GM20431 (cell line): ENCODE measurements around the gene TCF7.

Experiments used
- in situ Hi-C: fragments of 300-500 bp; cut with MseI, MboI; formaldehyde crosslinking; loops from one replicate; pipeline ENCODE4 v1.15.0; 2020; ENCODE audit warnings: low sequenced_read_pairs; ENCODE audit not compliant: unreplicated experiment

The TCF7 gene

DNA sequence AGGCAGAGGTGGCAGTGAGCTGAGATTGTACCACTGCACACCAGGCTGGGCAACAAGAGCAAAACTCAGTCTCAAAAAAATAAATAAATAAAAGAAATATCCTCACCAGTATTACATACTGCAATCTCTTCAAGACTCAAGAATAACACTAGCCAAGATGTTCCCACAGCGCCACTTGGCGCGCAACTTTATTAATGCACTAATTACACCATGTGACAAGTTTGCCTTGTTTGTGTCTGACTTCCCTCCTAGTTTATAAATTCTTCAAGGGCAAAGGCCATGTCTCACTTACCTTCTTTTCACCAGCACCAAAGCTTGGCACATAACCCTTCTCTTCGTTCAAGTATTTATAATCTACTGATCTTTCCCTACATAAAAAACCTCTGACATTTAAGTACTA is 57.5 kb downstream of the TCF7 start:
- in situ Hi-C loops = no loop called here

DNA sequence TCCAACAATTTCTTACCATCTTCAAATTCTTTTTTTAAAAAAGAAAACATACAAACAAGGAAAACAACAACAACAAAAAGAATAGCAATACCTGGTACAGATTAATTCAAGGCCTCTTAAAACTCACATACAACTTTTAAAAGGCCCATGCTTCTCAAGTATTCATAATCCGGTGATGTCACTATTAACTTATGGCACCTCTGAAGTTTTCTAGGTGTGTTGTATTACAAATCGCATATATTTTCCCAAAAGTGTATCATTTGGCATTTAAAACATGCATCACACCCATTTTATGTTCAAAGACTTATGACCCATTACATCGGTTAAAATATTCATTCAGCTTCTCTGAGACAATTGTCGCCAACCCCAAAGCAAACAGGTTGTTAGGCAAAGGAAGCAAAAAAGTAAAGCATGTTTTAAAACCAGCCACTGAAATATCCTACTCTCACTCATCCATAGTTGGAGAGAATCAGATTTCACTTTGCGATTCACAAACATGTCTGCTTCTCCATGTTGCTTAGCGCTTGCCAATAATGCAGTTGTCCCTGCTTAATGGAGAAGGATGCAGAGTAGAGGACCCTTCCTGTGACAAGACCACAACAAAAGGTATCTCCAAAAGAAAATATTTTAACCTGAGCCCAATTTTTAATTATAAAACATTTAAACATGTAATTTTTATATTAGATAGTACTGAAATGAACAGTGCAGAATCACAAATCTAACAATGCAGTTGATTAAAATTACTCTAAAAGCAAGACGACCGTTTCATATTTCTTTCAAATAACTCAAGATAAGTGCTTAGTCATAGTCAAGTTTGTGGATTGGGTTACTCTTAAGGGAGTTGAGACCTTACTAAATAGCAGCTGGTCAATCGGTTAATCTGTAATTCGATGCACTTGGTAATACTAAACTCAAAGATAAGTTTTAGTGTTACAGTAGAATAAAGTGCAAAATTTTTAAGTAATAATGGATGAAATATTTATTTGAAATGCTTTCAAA is 60.7 kb downstream of the TCF7 start:
- in situ Hi-C loops = loop anchor here (25.0 kb wide), 1 partner anchor 412 kb away; no protein-coding TSS in a partner anchor

DNA sequence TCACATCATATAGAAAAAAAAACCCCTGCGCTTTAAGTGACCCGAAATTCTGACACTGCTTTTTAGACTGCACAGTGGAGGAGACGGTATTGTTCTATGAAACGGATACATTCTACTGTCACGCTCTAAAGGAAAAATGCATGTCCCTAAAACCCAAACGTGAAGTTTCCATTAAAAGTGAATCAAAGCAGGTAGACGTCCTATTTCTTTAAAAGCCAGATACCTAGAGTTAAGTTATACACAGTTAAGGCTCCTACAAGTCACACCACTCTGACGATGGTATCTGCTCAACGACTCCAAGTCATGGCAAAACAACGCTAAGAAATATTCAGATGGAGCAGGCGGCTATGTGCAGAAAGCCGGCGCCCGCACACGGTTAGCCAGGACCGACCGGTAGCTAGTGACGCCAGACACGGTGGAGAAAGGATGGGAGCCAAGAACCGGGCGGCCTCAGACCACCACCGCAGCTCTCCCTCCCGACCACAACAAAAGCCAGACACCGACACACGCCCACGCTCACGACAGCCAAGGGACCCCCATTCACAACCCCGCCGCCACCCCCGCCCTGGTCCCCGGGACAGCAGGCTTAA is 61.5 kb downstream of the TCF7 start:
- in situ Hi-C loops = loop anchor here (25.0 kb wide), 1 partner anchor 411 kb away; no protein-coding TSS in a partner anchor

DNA sequence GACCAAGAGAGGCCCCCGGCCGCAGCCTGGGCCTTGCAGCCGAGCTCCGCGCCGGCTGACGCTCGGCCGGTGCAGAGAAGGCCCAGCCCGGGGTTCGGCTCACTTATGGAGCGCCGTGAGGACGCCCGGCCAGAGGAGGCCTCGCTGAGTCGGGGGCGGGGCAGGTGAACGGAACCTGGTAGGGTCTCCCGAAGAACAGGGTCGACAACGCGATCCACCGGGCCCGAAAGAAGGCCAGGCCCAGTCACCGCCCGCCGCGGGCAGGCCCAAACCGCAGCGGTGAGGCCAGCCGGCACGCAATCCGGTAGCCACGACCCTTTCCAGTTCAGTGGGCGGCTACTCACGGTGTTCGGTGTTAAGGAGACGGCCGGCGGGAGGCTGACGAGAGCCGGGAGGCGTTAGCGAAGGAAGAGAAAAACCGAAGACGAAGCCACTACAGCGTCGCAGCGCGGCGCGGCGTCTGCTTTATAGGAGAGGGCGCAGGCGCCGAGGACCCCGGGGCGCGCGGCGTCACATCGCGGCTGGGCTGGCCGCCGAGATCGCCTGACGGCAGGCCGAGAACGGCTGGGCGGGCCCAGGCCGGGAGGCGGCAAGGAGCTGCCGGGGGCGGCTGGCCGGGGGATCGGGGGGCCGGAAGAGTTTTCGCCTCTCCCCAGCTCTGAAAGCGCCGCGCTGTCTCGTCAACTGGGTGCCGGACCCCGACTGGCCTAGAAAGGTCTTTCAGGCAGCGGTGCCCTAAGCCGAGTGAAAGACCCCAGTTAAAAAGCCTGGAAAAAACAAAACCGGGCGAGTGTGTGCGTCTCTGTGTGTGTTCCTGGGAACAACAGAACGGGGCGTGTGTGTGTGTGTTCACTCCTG is 62.3 kb downstream of the TCF7 start, which contains the start of gene SKP1:
SKP1 (minus strand) TSS at position 440 of the 858 bp plus-strand sequence. CDS start 2,928 bp downstream, outside the sequence.
- in situ Hi-C loops = loop anchor here (25.0 kb wide), 1 partner anchor 411 kb away; no protein-coding TSS in a partner anchor

DNA sequence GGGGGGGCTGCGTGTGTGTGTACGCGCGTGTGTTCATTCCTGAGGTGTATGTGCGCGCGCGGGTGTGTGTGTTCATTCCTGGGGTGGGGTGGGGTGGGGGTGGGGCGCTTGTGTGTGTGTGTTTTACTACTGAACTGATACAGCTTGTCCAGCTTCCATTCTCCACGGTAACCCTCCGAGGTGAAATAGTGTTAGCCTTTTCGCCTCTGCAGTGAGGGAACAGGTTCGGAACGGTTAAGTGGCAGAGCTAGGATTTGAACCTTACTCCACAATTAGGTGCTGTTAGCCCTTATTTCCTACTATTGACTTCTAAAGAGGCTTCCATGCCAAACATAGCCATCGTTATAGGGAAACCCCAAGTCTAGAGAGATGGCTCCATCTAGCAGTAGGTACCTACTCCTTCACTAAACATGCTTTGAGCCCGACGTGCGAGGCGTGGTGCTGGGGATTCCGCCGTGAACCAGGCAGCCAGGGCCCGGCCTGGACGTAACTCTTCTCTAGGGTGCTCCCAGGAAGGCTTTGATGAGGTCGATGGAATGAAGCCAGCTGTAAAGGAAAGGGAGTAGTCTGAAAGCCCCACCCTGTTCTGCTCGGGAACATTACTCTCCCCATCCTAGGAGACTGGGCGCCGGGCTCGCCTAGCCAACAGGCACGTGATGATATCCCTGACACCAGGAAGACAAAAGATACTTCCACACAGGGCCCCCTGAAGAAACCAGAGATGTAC is 63.1 kb downstream of the TCF7 start:
- in situ Hi-C loops = loop anchor here (25.0 kb wide), 1 partner anchor 410 kb away; no protein-coding TSS in a partner anchor

DNA sequence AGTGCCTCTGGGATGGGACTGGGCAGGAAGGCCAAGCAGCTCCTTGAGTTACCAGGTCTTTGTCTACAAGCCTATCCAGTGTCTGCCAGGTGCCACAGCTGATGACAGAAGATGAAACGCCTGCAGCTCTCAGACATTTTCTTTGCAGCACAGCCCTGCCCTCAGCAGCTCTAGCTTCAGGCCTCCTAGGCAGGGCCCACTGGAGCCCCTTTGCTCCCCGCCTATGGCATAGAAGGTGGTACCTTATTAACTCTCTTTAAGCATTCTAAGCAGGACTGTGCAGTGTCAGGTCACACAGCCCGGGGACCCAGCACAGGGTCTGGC is 63.6 kb downstream of the TCF7 start:
- in situ Hi-C loops = loop anchor here (25.0 kb wide), 1 partner anchor 409 kb away; no protein-coding TSS in a partner anchor

DNA sequence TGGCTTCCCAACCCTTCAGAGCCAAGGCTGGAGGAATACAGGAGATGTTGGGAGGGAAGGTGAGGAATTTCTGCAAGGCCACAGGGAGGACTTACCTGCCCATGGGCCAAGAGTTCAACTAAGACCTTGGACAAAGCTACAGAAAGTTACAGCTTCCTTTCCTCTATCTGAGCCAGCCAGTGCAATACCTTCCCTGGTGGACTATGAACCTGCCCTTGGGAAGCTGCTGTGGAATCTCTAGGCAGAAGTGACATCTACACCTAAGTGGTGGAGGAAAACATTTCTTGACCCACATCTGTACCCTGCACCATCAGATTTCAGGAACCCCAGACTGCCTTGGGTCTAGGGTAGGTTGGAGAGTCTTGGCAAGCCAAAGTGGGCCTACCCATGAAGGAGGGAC is 69.0 kb downstream of the TCF7 start:
- in situ Hi-C loops = loop anchor here (25.0 kb wide), 1 partner anchor 404 kb away; no protein-coding TSS in a partner anchor

DNA sequence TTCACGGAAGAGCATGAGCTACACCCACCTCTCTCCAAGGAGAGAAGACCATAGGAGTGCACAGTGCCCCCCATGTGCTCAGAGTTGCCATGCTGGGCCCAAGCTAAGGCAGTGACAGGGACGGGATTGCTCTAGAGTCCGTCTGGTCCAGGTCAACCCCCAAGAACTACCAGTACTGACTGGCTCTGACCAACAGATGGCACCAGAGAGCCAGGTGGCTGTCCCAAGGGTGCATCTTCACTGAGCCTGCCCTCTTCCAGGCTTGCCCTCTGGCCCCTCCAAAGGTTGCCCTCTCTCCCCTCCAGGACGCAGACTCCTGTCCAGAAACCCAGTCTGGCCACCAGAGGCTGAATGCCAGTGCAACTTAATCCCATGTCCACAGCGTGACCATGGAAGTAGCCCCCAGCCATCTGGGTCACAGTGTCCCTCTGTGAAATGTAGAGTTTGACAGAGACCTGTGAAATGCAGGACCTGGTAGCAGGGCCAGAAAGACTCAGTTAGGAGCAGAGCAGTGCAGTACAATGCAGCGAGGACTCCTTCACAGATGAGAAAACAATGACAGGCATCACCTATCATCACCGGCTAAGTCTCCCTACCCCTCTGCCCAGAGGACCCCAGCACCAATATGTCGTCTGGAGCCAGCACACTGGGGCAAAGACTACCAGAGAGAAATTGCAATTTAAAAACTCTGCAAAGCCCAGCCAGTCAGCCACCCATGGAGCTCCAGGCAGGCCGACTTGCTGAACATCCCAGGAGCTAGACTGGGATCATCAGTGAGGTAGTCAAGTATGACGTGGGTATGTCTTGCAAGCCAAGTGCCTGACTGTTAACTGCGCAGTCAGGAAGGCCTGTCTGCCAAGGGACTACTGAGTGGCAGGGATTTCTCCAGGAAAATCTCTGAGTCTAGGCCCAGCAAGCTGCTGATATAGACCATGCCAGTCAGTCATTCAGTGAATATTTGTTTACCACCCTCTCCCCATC is 70.0 kb downstream of the TCF7 start:
- in situ Hi-C loops = loop anchor here (5.0 to 25.0 kb wide), 2 partner anchors 103 to 403 kb away; no protein-coding TSS in a partner anchor

DNA sequence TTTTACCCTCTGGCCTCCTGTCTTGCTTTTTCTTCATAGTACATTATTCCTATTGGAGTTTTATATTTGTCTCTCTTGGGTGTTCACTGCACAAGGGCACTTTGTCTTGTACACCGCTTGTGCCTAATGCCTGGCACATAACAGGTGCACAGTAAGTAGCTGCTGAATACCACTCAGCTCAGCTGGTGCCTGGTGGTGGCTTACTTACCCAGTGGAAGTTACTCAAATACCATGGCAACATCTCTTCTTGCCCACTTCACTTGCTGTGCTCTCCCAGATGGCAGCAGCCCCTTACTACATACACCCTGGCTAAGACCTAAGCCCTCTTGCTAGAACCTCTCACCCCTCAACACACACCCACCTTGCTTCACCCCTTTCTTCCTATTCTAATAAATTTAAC is 73.6 kb downstream of the TCF7 start:
- in situ Hi-C loops = loop anchor here (5.0 to 25.0 kb wide), 2 partner anchors 99 to 399 kb away; no protein-coding TSS in a partner anchor

DNA sequence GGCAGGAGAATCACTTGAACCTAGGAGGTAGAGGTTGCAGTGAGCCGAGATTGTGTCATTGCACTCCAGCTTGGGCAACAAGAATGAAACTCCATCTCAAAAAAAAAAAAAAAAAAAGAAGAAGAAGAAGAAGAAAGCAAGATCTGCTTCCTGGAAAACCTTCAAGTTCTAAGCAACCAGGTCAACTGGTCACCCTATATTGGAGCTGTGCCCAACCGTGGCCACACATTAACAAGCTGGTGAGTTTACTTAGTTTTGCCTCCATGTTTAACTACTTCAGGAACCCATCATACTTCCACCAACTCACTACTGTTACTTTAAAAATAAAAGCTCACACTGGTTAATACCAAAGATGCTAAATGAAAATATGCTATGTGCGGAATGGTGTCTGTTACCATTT is 74.5 kb downstream of the TCF7 start:
- in situ Hi-C loops = loop anchor here (5.0 to 25.0 kb wide), 2 partner anchors 98 to 398 kb away; no protein-coding TSS in a partner anchor

DNA sequence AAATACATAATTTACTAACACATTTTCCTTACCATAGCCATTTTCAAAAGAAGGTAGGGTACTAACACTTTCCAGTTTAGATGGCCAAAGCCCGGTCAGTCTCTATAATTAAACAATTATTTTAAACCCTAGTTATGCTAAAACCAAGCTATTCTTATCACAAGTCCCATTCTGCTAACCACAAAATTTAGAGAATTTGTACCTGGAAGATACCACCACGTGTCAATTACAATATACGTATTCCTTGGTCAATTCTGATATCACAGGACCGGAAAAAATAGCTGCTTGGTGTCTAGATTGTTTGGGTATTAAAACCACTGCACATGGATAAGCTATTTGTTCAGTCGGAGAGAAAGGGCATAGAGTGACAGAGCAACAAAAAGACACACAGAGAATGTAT is 81.2 kb downstream of the TCF7 start:
- in situ Hi-C loops = loop anchor here (25.0 kb wide), 1 partner anchor 392 kb away; no protein-coding TSS in a partner anchor
